OCI-M2 (cell line): ENCODE data around the gene HDDC3.
A peak's percentile ranks its signal among the peaks of the same experiment; 100 is the strongest.

Source experiments
- DNase-seq: peaks from one replicate; lab custom pipeline; 2025; ENCODE audit not compliant: unreplicated experiment; lab: John Stamatoyannopoulos, UW

HDDC3 gene

GRCh38 chr15:90892498-90893174 lies 39.7 kb downstream of the HDDC3 start:
- no peak for DNase-seq

GRCh38 chr15:90892023-90892422 lies 40.3 kb downstream of the HDDC3 start:
- DNase-seq, result no peak

GRCh38 chr15:90891346-90891949 lies 40.9 kb downstream of the HDDC3 start:
- no peak for DNase-seq

- DNase-seq, result no peak
Observed at GRCh38 chr15:90890839-90891238, 41.5 kb downstream of the HDDC3 start.

- no peak for DNase-seq
Observed at GRCh38 chr15:90889736-90890456, 42.5 kb downstream of the HDDC3 start.

- DNase-seq, result no peak
Observed at GRCh38 chr15:90889313-90889730, 43.0 kb downstream of the HDDC3 start.

GRCh38 chr15:90887037-90887481 lies 45.3 kb downstream of the HDDC3 start:
- no peak for DNase-seq

- no peak for DNase-seq
Observed at GRCh38 chr15:90886291-90886614, 46.1 kb downstream of the HDDC3 start.

- DNase-seq, result peak; percentile 49
Observed at GRCh38 chr15:90885432-90886290, 46.7 kb downstream of the HDDC3 start.

- DNase-seq, result no peak
Observed at GRCh38 chr15:90884719-90885431, 47.5 kb downstream of the HDDC3 start.

- no peak for DNase-seq
Observed at GRCh38 chr15:90883976-90884718, 48.2 kb downstream of the HDDC3 start, which contains the start of gene FES. FES (plus strand) TSS chr15:90884504; CDS start chr15:90885046, 542 bp downstream.

GRCh38 chr15:90883526-90883975 lies 48.8 kb downstream of the HDDC3 start:
- no peak for DNase-seq

GRCh38 chr15:90882781-90883525 lies 49.4 kb downstream of the HDDC3 start:
- DNase-seq, result no peak

GRCh38 chr15:90881978-90882721 lies 50.2 kb downstream of the HDDC3 start:
- no peak for DNase-seq

GRCh38 chr15:90881181-90881977 lies 51.0 kb downstream of the HDDC3 start:
- no peak for DNase-seq

- no peak for DNase-seq
Observed at GRCh38 chr15:90880381-90881145, 51.8 kb downstream of the HDDC3 start.
